H1 (cell line): ENCODE measurements around the gene FAM107A. TPM values are rescaled to one million over a fixed set of nuclear protein-coding genes. Genes with fewer than 3 reads are reported as not detected.

Experiments
- CTCF ChIA-PET: fragments of 300-600 bp; sonication (Branson Sonifier 250); formaldehyde crosslinking; loops from one replicate; lab custom pipeline; 2021; ENCODE audit not compliant: partially characterized antibody; lab: Charles Lee
- POLR2A ChIA-PET: fragments of 300-600 bp; sonication (Branson Sonifier 250); formaldehyde crosslinking; loops from one replicate; lab custom pipeline; 2021; ENCODE audit warnings: inconsistent platforms; ENCODE audit not compliant: partially characterized antibody; lab: Charles Lee
- DNase-seq, 2 experiments: peaks; one replicate each; pipeline versions ENCODE4 v3.0.0 to v3.0.0-alpha.2; 2010 to 2022; ENCODE audit warnings: low spot score in 2 of 2, low read depth in 1 of 2, mixed read lengths in 1 of 2
- FAIRE-seq: peaks from 2 replicates; lab custom pipeline; 2011; peaks lifted over from hg19 to GRCh38; lab: Jason Lieb, UNC
- H2AFZ ChIP-seq: 2 replicates; pipeline ENCODE4 v1.8.1; 2012; ENCODE audit warnings: low read length, inconsistent platforms
- H2AK5ac ChIP-seq: 2 replicates; pipeline ENCODE4 v1.6.1; 2013; ENCODE audit warnings: low read depth, low read length
- H2BK120ac ChIP-seq: replicated peaks from 2 replicates; pipeline ENCODE3; 2013; ENCODE audit warnings: low read depth, low read length, inconsistent platforms
- H2BK12ac ChIP-seq: 2 replicates; pipeline ENCODE4 v1.6.1; 2013; ENCODE audit warnings: low read depth, low read length
- H2BK15ac ChIP-seq: 2 replicates; pipeline ENCODE4 v1.6.1; 2013; ENCODE audit warnings: low read length
- H2BK20ac ChIP-seq: 2 replicates; pipeline ENCODE4 v1.6.1; 2013; ENCODE audit warnings: low read length
- H2BK5ac ChIP-seq: 2 replicates; pipeline ENCODE4 v1.6.1; 2013; ENCODE audit warnings: low read depth, low read length
- H3K14ac ChIP-seq: 2 replicates; pipeline ENCODE4 v1.6.1; 2013; ENCODE audit warnings: inconsistent platforms; ENCODE audit not compliant: insufficient read length
- H3K18ac ChIP-seq: 2 replicates; pipeline ENCODE4 v1.6.1; 2013; ENCODE audit warnings: low read length; ENCODE audit errors: extremely low read depth
- H3K23ac ChIP-seq: 2 replicates; pipeline ENCODE4 v1.6.1; 2013; ENCODE audit warnings: inconsistent platforms; ENCODE audit not compliant: insufficient read length
- H3K23me2 ChIP-seq: 2 replicates; pipeline ENCODE4 v1.6.1; 2013; ENCODE audit warnings: low read depth, low read length
- H3K27ac ChIP-seq: 2 replicates; pipeline ENCODE4 v1.6.1; 2011; ENCODE audit warnings: low read depth, low read length, inconsistent platforms
- H3K27me3 ChIP-seq, 4 experiments: replicated peaks in 1 of 4; 1 replicate in 1 of 4; 2 replicates in 3 of 4; pipeline versions ENCODE4 v1.6.1 to v1.8.1; 2011 to 2013; ENCODE audit warnings: low read length in 3 of 4, mild to moderate bottlenecking in 3 of 4, inconsistent platforms in 2 of 4, mixed read lengths in 2 of 4, moderate library complexity in 1 of 4; ENCODE audit not compliant: control insufficient read depth in 3 of 4, insufficient read depth in 3 of 4; ENCODE audit errors: extremely low read depth in 1 of 4
- H3K36me3 ChIP-seq, 4 experiments: 2 replicates each; pipeline versions ENCODE4 v1.6.1 to v1.8.1; 2011 to 2013; ENCODE audit warnings: mild to moderate bottlenecking in 4 of 4, low read length in 3 of 4, moderate library complexity in 2 of 4, control low read depth in 1 of 4, inconsistent platforms in 1 of 4; ENCODE audit not compliant: insufficient read depth in 4 of 4, control insufficient read depth in 2 of 4
- H3K4ac ChIP-seq: replicated peaks from 2 replicates; pipeline ENCODE3; 2013; ENCODE audit warnings: low read length, low read depth, mixed read lengths, inconsistent platforms; ENCODE audit not compliant: insufficient read length
- H3K4me1 ChIP-seq, 4 experiments: replicated peaks in 1 of 4; 1 replicate in 1 of 4; 2 replicates in 3 of 4; pipeline versions ENCODE4 v1.6.1 to v1.8.1; 2011 to 2013; ENCODE audit warnings: low read length in 3 of 4, inconsistent platforms in 2 of 4, mixed read lengths in 1 of 4; ENCODE audit not compliant: insufficient read depth in 4 of 4, control insufficient read depth in 3 of 4
- H3K4me2 ChIP-seq, 2 experiments: 2 replicates each; pipeline versions ENCODE4 v1.6.1 to v1.8.1; 2011 to 2013; ENCODE audit warnings: low read depth in 2 of 2, low read length in 2 of 2, control low read depth in 1 of 2, inconsistent platforms in 1 of 2, mild to moderate bottlenecking in 1 of 2; ENCODE audit not compliant: insufficient read depth in 1 of 2
- H3K4me3 ChIP-seq, 4 experiments: fragments of 200-600, 300-600 bp in 1 of 4; sonication (generic), shearing (Covaris generic), sonication (Bioruptor Twin) in 1 of 4; 2 replicates each; pipeline versions ENCODE4 v1.5.1 to v1.8.1; 2011 to 2016; ENCODE audit warnings: low read length in 4 of 4, low read depth in 3 of 4, control low read depth in 2 of 4, inconsistent platforms in 2 of 4, mild to moderate bottlenecking in 2 of 4, mixed read lengths in 1 of 4, moderate library complexity in 1 of 4; ENCODE audit not compliant: insufficient read depth in 2 of 4; ENCODE audit errors: extremely low read depth in 1 of 4
- H3K56ac ChIP-seq: replicated peaks from 2 replicates; pipeline ENCODE3; 2013; ENCODE audit warnings: low read depth, mild to moderate bottlenecking, mixed read lengths, low read length, inconsistent platforms; ENCODE audit not compliant: insufficient read length
- H3K79me1 ChIP-seq: 2 replicates; pipeline ENCODE4 v1.6.1; 2013; ENCODE audit warnings: low read depth, low read length, control low read depth
- H3K79me2 ChIP-seq, 2 experiments: 2 replicates each; pipeline versions ENCODE4 v1.6.1 to v1.8.1; 2012 to 2013; ENCODE audit warnings: low read length in 2 of 2, mild to moderate bottlenecking in 2 of 2, inconsistent platforms in 1 of 2; ENCODE audit not compliant: insufficient read depth in 2 of 2, control insufficient read depth in 1 of 2
- H3K9ac ChIP-seq, 4 experiments: replicated peaks in 1 of 4; 1 replicate in 1 of 4; 2 replicates in 3 of 4; pipeline versions ENCODE4 v1.6.1 to v1.8.1; 2011 to 2013; ENCODE audit warnings: low read depth in 3 of 4, low read length in 3 of 4, control low read depth in 2 of 4, mild to moderate bottlenecking in 2 of 4, moderate library complexity in 2 of 4, inconsistent platforms in 1 of 4; ENCODE audit errors: extremely low read depth in 1 of 4
- H3K9me3 ChIP-seq, 2 experiments: 2 replicates each; pipeline versions ENCODE4 v1.6.1 to v1.8.1; 2012 to 2013; ENCODE audit warnings: mild to moderate bottlenecking in 2 of 2, moderate library complexity in 2 of 2, control low read depth in 1 of 2, inconsistent platforms in 1 of 2, low read depth in 1 of 2, low read length in 1 of 2, mixed read lengths in 1 of 2; ENCODE audit not compliant: insufficient read depth in 2 of 2
- H4K20me1 ChIP-seq, 2 experiments: replicated peaks in 1 of 2; 2 replicates each; pipeline versions ENCODE3 to v1.8.1; 2011 to 2013; ENCODE audit warnings: inconsistent platforms in 2 of 2, low read length in 2 of 2, mild to moderate bottlenecking in 1 of 2; ENCODE audit not compliant: insufficient read depth in 2 of 2, control insufficient read depth in 1 of 2
- H4K5ac ChIP-seq: 2 replicates; pipeline ENCODE4 v1.6.1; 2013; ENCODE audit warnings: low read length, low read depth, mixed read lengths, inconsistent platforms; ENCODE audit not compliant: insufficient read length
- H4K8ac ChIP-seq: 2 replicates; pipeline ENCODE4 v1.8.0; 2013; ENCODE audit warnings: mild to moderate bottlenecking, moderate library complexity, low read length, inconsistent platforms; ENCODE audit not compliant: insufficient read depth; ENCODE audit errors: extremely low read depth
- H4K91ac ChIP-seq: replicated peaks from 2 replicates; pipeline ENCODE3; 2013; ENCODE audit warnings: low read length, mixed read lengths, inconsistent platforms; ENCODE audit not compliant: insufficient read length
- BACH1 ChIP-seq: IDR thresholded peaks from 2 replicates; pipeline ENCODE4 v1.6.1; 2012; ENCODE audit warnings: low read length, improper control_type of control experiment
- KDM4A ChIP-seq: IDR thresholded peaks from one replicate; pipeline ENCODE4 v1.7.1; 2012; ENCODE audit warnings: low read depth, mild to moderate bottlenecking, moderate library complexity, low read length, inconsistent platforms; ENCODE audit not compliant: severe bottlenecking
- MAX ChIP-seq: IDR thresholded peaks from 2 replicates; pipeline ENCODE4 v1.6.1; 2012; ENCODE audit warnings: inconsistent platforms
- NANOG ChIP-seq: IDR thresholded peaks from 2 replicates; pipeline ENCODE4 v1.6.1; 2011; ENCODE audit warnings: low read length, low read depth, mild to moderate bottlenecking, inconsistent platforms; ENCODE audit not compliant: insufficient read depth, poor library complexity, severe bottlenecking
- RFX5 ChIP-seq: IDR thresholded peaks from 2 replicates; pipeline ENCODE4 v1.6.1; 2011; ENCODE audit warnings: low read depth, low read length, improper control_type of control experiment, borderline replicate concordance
- SP1 ChIP-seq: IDR thresholded peaks from 2 replicates; pipeline ENCODE4 v1.6.1; 2011; ENCODE audit warnings: low read depth, low read length
- SUZ12 ChIP-seq: fragments of 200-600 bp; sonication (generic); IDR thresholded peaks from 2 replicates; pipeline ENCODE4 v1.6.1; 2012; ENCODE audit warnings: mild to moderate bottlenecking, inconsistent platforms, low read length, moderate library complexity, mixed read lengths
- YY1 ChIP-seq: IDR thresholded peaks from 2 replicates; pipeline ENCODE4 v1.6.1; 2011; ENCODE audit warnings: low read depth, mild to moderate bottlenecking, low read length
- WGBS, 2 experiments: shearing (Covaris generic) in 1 of 2; methylation state at CpG; one replicate each; pipeline versions ENCODE4 v1.1.6 to v1.1.7; 2013 to 2015; ENCODE audit warnings: low lambda C conversion rate in 2 of 2, mixed read lengths in 2 of 2, inconsistent platforms in 1 of 2, low coverage in 1 of 2, missing lambda C conversion rate in 1 of 2; ENCODE audit not compliant: insufficient replicate concordance in 2 of 2, insufficient coverage in 1 of 2, insufficient read length in 1 of 2; ENCODE audit errors: extremely low coverage in 1 of 2, missing lambda C conversion rate in 1 of 2; 5-methylcytosine and 5-hydroxymethylcytosine counted together
- polyA plus RNA-seq, 7 experiments: library from polyadenylated mRNA; depleted of rRNA in 3 of 7; stranded (reverse) in 5 of 7; unstranded in 2 of 7; fragments of >200 nt in 5 of 7; fragments of 200-250 nt in 2 of 7; gene quantifications; 1 replicate in 5 of 7; 2 replicates in 1 of 7; 4 replicates in 1 of 7; pipeline versions ENCODE4 v1.2.1 to v1.2.3, GENCODE V29; 2011 to 2013; ENCODE audit warnings: missing spikeins in 2 of 7, mixed read lengths in 2 of 7
- total RNA-seq: library from RNA; stranded (reverse); fragmentation: NEBNext Ultra II Directional; extraction: Animal tissue kit (Norgen Biotek cat#: 25700); gene quantifications from 2 replicates; pipeline ENCODE4 v1.2.1, GENCODE V29; 2021

The FAM107A gene
- total and polyA plus RNA-seq, 2 of the 8 experiments (the other 6 are each of a cell fraction or from before 2014, with no cell fraction given) = 0.51 to 0.65 TPM

GRCh38 chr3:58576716-58577115 lies 475 bp downstream of the FAM107A start:
- Histone ChIP-seq H2BK12ac (no peak overlapping the region), H4K91ac (no peak overlapping the region), H3K23me2 (no peaks in the 10 kb centered on the region), H4K8ac (no peak overlapping the region), H2BK20ac (no peak overlapping the region; the same call in 1 of the 2 replicates), H2AK5ac (no peak overlapping the region), H3K27me3 (no peaks in the 10 kb centered on the region), H3K4ac (no peak overlapping the region), H3K23ac (no peak overlapping the region), H3K36me3 (no peaks in the 10 kb centered on the region), H3K9ac (no peak overlapping the region), H3K18ac (no peak overlapping the region), H2AFZ (no peak overlapping the region), H2BK5ac (no peak overlapping the region), H3K14ac (no peak overlapping the region), H3K79me2 (no peaks in the 10 kb centered on the region), H3K56ac (no peak overlapping the region), H3K4me1 (peaks cover 1 to 6% (median 4%) of the 10 kb centered on the region in 4 experiments; a peak in 5 of 7 replicates), H3K4me3 (no peak overlapping the region), H2BK120ac (no peak overlapping the region), H3K79me1 (no peaks in the 10 kb centered on the region), H3K9me3 (no peaks in the 10 kb centered on the region), H3K27ac (no peak overlapping the region), H3K4me2 (no peak overlapping the region), H4K20me1 (no peaks in the 10 kb centered on the region), H4K5ac (no peak overlapping the region), H2BK15ac (no peak overlapping the region)
- no peak for TF ChIP-seq YY1
- TF ChIP-seq SUZ12 = no peak
- no peak for TF ChIP-seq RFX5
- TF ChIP-seq MAX = no peak
- TF ChIP-seq KDM4A = no peak
- no peak for TF ChIP-seq NANOG
- no peak for TF ChIP-seq SP1
- TF ChIP-seq BACH1 = no peak
- no peak for FAIRE-seq
- WGBS, 2 experiments = 72% methylated on average over 6 of the region's 6 CpGs; no CpG with 5 or more reads in 1 of the 2 experiments
- DNase-seq = no peak
- ChIA-PET CTCF (interaction anchor here (0.9 to 40.0 kb wide), 7 partner anchors 8 to 60 kb away, joined by 3 to 994 read pairs (median 7); no protein-coding TSS in a partner anchor), POLR2A (no interaction called here)
